ENCODE data around the gene DENND2A. TPM values are rescaled to one million over a fixed set of nuclear protein-coding genes. Genes with fewer than 3 reads are reported as not detected.
A peak's percentile ranks its signal among the peaks of the same experiment; 100 is the strongest.

The DENND2A gene
- total RNA-seq, 1 experiment from 2014 or later = 7.3 TPM

DNA sequence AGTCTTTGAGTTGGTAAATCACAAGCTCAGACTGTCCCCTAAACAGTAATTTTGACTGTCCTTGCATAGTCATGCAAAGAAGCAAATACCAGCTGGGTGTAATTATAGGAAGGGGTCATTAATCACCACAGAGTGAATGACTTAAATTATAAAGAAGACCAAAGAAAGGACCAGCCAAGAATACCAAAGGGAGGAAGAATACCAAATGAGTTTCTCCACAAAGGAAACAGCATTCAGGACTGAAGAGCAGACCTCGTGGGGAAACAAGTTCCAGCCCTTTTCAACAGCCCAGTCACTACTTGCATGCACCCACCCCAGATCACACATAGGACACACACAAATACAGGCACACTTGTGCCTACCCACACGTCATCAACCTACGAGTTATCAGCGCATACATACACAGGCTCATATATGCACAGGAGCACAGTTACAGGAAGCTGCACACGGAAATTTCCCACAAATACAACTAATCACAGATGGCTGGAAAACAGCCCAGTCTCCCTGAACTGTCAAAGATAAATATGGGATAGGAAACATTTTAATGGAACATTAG, 77.6 kb downstream of the DENND2A start:
- Histone ChIP-seq H4K8ac (replicated peaks; ENCODE audit: insufficient read length, low read depth, low read length) (no peak overlapping the region), H3T11ph (ENCODE audit: low read length) (no peak overlapping the region), H4K91ac (ENCODE audit: insufficient read length, low read depth, low read length) (no peak overlapping the region), H3K4me2 (ENCODE audit: insufficient read depth, insufficient read length, low read length) (peak overlapping the region; percentile 44), H3K9me3 (ENCODE audit: control insufficient read depth, low read depth, low read length) (no peaks in the 10 kb centered on the region), H3K56ac (ENCODE audit: insufficient read length, low read depth, low read length) (peak overlapping the region; percentile 55), H2BK120ac (ENCODE audit: low read depth, low read length, poor library complexity, severe bottlenecking) (no peak overlapping the region), H4K5ac (ENCODE audit: insufficient read length, low read depth, low read length) (peak overlapping the region; percentile 60), H2BK5ac (ENCODE audit: insufficient read length, low read length) (peak overlapping the region; percentile 19), H2AK5ac (ENCODE audit: insufficient read length, low read length) (no peak overlapping the region), H3K27me3 (ENCODE audit: insufficient read depth, low read length) (no peaks in the 10 kb centered on the region), H2AFZ (ENCODE audit: low read length) (no peak overlapping the region), H3K23me2 (ENCODE audit: insufficient read length, low read depth, low read length, poor library complexity, severe bottlenecking) (no peaks in the 10 kb centered on the region), H3K23ac (ENCODE audit: insufficient read length, low read depth, low read length) (peak overlapping the region; percentile 71), H3K79me2 (ENCODE audit: insufficient read depth, low read length) (no peaks in the 10 kb centered on the region), H3K9ac (ENCODE audit: extremely low read depth, insufficient read length, low read length) (no peak overlapping the region), H3K79me1 (ENCODE audit: insufficient read depth, low read depth, low read length, poor library complexity, severe bottlenecking) (no peaks in the 10 kb centered on the region), H3K27ac (ENCODE audit: insufficient read length, low read depth, low read length) (peak overlapping the region; percentile 91), H2BK12ac (ENCODE audit: insufficient read length, low read depth, low read length) (peak overlapping the region; percentile 57), H2BK15ac (ENCODE audit: low read depth, low read length) (no peak overlapping the region), H3K4me1 (ENCODE audit: insufficient read depth, low read length) (peaks cover 3% of the 10 kb centered on the region; the same call in 1 of the 2 replicates), H4K20me1 (ENCODE audit: control insufficient read depth, insufficient read depth, insufficient read length) (no peaks in the 10 kb centered on the region), H3K14ac (ENCODE audit: insufficient read depth, low read length) (no peak overlapping the region), H3K18ac (ENCODE audit: insufficient read length, low read depth, low read length) (peak overlapping the region; percentile 44), H3K4ac (ENCODE audit: low read depth, low read length) (no peak overlapping the region), H2BK20ac (ENCODE audit: low read depth, low read length, poor library complexity, severe bottlenecking) (no peak overlapping the region)
- Mint-ChIP-seq H3K4me3 (no peak overlapping the region), H3K4me1 (peaks cover 14% of the 10 kb centered on the region in 2 experiments), H3K27me3 (ENCODE audit: low read depth) (no peaks in the 10 kb centered on the region), H3K36me3 (ENCODE audit: insufficient read depth in 1 of 3, low read depth in 3 of 3) (peaks cover 2 to 5% (median 2%) of the 10 kb centered on the region in 3 experiments; a peak in 4 of 7 replicates), H3K9me3 (no peaks in the 10 kb centered on the region; a peak in 1 of 5 replicates), H3K27ac (peak overlapping the region; percentile 55 to 90 (median 87); a peak in 4 of 7 replicates)
- TF ChIP-seq, protein P1, sequence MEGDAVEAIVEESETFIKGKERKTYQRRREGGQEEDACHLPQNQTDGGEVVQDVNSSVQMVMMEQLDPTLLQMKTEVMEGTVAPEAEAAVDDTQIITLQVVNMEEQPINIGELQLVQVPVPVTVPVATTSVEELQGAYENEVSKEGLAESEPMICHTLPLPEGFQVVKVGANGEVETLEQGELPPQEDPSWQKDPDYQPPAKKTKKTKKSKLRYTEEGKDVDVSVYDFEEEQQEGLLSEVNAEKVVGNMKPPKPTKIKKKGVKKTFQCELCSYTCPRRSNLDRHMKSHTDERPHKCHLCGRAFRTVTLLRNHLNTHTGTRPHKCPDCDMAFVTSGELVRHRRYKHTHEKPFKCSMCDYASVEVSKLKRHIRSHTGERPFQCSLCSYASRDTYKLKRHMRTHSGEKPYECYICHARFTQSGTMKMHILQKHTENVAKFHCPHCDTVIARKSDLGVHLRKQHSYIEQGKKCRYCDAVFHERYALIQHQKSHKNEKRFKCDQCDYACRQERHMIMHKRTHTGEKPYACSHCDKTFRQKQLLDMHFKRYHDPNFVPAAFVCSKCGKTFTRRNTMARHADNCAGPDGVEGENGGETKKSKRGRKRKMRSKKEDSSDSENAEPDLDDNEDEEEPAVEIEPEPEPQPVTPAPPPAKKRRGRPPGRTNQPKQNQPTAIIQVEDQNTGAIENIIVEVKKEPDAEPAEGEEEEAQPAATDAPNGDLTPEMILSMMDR (conservative IDR thresholded peaks at IDR 0.05) = no peak
- no peak for DNase-seq
- no CpG with 5 or more reads among the region's 5 CpGs for WGBS (ENCODE audit: extremely low coverage, insufficient read length, low lambda C conversion rate)
